RKO (cell line): ENCODE measurements around the gene PADI6.
A peak's percentile ranks its signal among the peaks of the same experiment; 100 is the strongest.

Source experiments
- DNase-seq: peaks from one replicate; pipeline ENCODE4 v3.0.0-alpha.2; 2016; ENCODE audit warnings: low spot score

PADI6 gene

GRCh38 chr1:17358557-17358956 is 13.4 kb upstream of the PADI6 start:
- DNase-seq, result no peak

DNA sequence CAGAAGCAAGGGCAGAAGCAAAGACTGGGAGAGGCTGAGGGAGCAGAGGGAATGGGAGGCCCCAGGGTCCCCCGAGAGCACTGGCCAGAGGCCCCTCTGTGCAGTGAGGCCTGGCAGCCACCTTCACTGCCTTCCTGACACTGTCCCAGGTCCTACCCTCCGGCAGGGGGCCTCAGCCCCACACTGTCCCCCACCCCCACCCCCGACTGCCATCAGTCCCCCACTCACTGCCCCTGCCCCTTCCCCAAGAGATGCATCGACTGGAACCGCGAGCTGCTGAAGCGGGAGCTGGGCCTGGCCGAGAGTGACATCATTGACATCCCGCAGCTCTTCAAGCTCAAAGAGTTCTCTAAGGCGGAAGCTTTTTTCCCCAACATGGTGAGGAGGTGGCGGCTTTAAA is 13.0 kb upstream of the PADI6 start:
- no peak for DNase-seq

DNA sequence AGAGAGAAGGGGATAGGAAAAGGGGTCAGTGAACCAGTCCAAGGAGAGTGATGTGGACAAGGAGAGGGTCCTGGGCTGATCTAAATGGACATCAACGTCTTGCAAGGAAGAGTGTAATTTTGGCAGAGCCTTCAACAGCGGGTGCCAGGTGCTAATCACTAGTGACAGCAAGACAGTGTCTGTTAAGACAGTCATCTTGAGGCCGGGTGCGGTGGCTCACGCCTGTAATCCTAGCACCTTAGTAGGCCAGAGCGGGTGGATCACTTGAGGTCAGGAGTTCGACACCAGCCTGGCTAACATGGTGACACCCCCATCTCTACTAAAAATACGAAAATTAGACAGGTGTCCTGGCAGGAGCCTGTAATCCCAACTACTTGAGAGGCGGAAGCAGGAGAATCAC is 12.2 kb upstream of the PADI6 start:
- DNase-seq, result no peak

DNA sequence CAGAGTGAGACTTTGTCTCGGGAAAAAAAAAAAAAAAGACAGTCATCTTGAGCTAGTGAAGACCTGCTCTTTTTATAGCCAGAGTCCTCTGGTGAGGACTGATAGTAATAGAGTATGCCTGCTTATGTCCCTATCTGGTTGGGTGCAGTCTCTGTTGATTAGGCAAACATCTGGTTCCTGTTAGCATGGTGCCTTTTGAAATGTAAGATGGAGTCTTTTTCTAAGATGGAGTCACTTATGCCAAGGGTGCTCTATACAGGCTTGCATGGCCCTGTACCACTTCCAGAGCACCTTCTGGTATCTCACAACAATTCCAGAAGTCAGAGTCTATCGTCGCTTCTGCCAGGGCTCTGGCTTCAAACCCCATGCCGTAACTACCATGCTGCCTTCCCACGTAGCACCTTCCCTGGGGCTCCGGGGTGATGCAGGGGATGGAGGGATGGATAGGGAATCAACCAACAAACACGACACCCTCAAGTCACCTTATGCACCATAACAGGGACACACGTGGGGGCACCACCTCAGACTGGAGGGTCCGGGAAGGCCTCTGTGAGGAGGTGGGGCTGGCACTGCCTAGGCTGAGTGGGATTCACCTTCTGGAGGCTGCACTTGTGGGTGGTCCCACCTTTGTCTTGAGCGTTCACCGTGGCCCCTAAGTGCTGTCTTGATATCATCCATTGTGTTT is 11.6 kb upstream of the PADI6 start:
- DNase-seq, result no peak

DNA sequence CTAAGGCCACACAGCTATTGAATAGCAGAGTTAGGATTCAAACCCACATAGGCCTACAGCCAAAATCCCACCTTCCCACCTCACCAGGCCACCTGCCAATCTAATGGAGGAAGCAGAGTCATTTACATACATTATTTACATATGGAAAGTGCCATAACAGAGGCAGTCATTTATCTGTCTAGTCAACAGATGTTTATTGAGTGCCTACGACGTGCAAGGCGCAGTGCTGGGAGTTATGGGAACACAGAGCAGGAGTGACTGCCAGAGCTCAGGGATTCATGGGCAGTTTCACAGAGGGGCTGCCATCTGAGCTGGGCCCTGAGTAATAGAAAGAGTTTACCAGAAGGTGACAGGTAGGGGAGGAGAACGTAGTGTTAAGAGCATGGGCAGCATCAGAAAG is 10.3 kb upstream of the PADI6 start:
- DNase-seq, result no peak

- DNase-seq, result no peak
Observed at GRCh38 chr1:17363351-17363750, 8.6 kb upstream of the PADI6 start.

- no peak for DNase-seq
Observed at GRCh38 chr1:17363771-17364170, 8.2 kb upstream of the PADI6 start.

GRCh38 chr1:17365293-17365692 is 6.7 kb upstream of the PADI6 start:
- no peak for DNase-seq

DNA sequence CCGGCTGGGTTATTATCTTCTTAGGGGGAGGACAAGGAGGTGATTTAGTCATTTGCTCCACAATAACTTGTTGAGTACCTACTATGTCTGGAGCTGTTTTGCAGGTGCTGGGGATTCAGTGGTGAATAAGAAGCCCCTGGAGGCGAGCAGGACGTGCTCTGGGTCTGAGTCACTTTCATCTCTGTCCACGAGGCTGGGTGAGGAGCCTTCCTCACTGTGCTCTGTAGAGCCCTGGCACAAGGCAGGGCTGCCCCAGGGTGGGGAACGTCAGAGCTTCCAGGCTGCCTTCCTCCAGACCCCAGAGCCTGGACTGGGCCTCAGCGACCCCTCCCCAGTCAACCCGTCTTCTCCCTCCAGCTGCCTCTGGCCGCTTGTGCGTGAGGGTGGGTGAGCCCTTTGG is 2.5 kb upstream of the PADI6 start:
- peak; percentile 16 for DNase-seq

GRCh38 chr1:17370618-17371017 is 1.4 kb upstream of the PADI6 start:
- DNase-seq, result peak; percentile 1

GRCh38 chr1:17372955-17373354 is 959 bp downstream of the PADI6 start:
- no peak for DNase-seq

DNA sequence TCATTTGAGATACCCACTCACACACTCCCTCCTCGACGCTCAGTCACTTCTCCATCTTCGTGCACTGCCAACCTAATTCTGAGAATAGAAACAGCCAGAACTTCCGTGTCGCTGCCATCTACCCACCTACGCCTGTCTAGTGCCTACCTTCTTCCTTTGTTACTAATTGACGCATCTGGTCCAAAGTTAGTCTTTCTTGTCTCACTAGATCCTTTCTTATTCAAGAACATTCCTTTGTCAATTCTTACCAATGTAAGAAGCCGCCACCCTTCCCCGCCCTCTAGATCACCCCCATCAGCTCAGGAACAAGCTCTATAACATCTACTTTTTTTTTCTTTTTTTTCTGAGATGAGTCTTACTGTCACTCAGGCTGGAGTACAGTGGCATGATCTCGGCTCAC is 3.7 kb downstream of the PADI6 start:
- no peak for DNase-seq

GRCh38 chr1:17377325-17377953 is 5.4 kb downstream of the PADI6 start:
- DNase-seq, result no peak

GRCh38 chr1:17381161-17381560 is 9.2 kb downstream of the PADI6 start:
- DNase-seq, result no peak

DNA sequence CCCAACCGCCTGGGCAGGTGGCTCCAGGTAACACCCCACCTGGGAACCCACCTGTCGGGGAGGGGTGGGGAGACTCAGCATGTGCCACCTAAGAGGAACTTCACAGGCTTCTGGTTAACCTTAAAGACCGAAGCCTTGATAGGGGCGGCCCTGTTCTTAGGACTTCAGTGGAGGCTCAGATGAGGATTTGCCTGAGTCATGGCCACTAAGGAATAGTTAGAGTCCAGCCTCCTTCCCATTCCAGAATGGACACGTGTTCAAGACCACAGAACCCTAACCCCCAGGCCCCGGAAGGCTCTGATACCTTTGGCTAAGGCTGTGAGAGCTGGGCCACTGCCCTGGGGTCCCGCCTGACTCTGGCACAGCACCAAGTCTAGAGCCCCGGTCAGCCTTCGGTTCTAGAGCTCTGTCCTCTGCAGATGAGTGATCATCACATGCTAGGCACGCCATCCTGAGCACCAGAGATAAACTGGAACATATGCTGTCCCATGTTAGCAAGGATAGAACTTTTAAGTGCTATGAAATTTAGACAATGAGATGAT is 20.3 kb downstream of the PADI6 start:
- DNase-seq, result no peak

GRCh38 chr1:17393230-17393629 is 21.2 kb downstream of the PADI6 start:
- DNase-seq, result no peak

- DNase-seq, result no peak
Observed at GRCh38 chr1:17397910-17398695, 26.1 kb downstream of the PADI6 start.

DNA sequence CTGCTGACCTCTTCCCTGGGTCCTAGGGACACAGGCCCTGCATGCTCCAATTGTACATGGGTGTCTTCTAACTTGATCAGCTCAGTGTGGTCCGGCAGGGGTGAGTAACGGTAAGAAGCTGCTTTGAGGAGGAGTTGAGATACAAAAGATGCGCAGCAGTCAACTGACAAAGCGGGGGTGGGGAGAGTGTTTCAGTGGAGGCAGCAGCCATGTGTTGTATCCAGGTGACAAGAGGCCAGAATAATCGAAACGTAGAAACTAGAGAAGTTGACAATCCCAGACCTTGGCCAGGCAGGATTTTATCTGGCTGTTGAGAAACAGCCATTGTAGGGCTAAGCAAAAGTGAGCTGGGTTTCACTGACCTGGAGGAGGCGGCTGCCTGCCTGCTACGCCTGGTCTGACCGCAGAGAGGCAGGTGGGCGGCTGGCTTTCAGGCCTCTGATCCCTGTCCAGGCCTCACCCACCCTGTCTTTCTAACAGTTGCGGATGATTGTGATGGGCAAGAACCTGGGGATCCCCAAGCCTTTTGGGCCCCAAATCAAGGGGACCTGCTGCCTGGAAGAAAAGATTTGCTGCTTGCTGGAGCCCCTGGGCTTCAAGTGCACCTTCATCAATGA is 28.8 kb downstream of the PADI6 start:
- DNase-seq, result no peak

DNA sequence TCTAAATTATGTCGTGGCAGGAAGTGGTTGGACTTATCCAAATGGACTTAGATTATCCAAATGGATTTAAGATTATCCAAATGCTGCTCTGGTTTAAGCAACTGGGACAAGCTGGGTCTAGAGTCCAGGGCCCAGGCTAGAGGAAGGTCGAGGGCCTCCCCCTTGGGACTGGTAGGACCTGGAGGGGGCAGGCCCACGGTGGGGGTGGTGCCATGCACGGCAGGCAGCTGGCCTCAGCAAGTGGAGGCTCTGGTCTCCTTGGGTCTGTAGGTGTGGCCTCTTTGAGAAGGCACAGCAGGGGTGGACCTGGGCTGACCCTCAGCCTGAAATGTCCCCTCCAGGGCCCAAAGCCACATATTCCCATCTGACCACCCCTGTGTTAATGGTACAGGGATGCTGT is 29.8 kb downstream of the PADI6 start:
- no peak for DNase-seq

GRCh38 chr1:17403081-17403480 is 31.1 kb downstream of the PADI6 start:
- DNase-seq, result no peak

- no peak for DNase-seq
Observed at GRCh38 chr1:17404034-17404684, 32.2 kb downstream of the PADI6 start.

DNA sequence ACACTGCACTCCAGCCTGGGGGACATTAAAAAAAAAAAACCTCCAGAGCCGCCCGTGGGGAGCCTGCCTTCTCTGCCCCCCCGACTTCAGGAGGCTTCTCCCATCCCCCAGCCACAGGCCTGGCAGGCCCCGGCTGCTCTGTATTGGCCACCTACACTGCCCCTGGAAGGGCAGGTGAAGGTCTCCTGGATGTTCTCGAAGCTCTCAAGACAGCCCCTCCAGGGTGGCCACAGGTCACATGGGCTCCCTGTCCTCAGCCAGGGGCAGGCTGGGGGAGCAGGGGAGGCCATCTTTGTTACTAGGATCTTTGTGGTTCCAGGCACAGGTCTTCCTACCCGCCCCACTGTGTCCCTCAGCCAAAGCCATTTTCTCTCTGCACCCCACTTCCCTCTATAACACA is 32.8 kb downstream of the PADI6 start:
- no peak for DNase-seq
